ENCODE measurements around the gene ADSS2.

Gene ADSS2

GRCh38 chr1:244362476-244362875 lies 89.2 kb downstream of the ADSS2 start:
- no peak for DNase-seq

- no peak for DNase-seq
Observed at GRCh38 chr1:244361764-244362473, 89.8 kb downstream of the ADSS2 start.
